Measurements from ENCODE around the gene FBRSL1.

- TF ChIP-seq CTCF (IDR thresholded peaks at IDR 0.05; ENCODE audit: low read depth, low read length, missing input control) (no peak), YY1 (IDR thresholded peaks at IDR 0.05) (no peak)
Measured at GRCh38 chr12:132512197-132513069, 22.5 kb downstream of the FBRSL1 start.

All from liver (tissue), 2 donors.